ENCODE measurements around the gene GHR.

Gene GHR

DNA sequence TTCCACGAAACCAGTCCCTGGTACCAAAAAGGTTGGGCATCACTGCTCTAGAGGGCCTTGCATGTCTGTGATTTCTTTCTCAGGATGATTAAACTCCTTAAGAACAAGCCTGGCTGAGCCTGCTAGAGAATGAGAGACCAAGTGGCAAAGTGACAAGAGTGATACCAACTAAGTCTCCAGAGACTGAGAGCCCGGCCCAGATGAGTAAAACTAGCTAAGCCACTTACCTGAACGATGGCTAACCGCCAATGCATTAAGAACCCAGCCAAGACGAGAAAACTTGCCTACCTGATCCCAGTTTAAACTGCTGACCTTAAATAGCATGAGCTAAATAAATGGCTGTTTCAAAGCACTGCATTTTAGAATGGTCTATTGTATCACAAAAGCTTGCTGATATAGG lies 327.8 kb downstream of the GHR start:
- H3K9ac ChIP-seq (ENCODE audit: low read depth in 1 of 2, low read length in 2 of 2) = no peak overlapping the region
- H3K27ac ChIP-seq (ENCODE audit: low read depth, low read length) = no peak overlapping the region
- H3K4me1 ChIP-seq (ENCODE audit: control insufficient read depth in 1 of 2, insufficient read depth in 2 of 2, low read length in 2 of 2) = no peaks in the 10 kb centered on the region
- no peak overlapping the region for H3K4me3 ChIP-seq (ENCODE audit: low read depth in 1 of 2, low read length in 2 of 2)
- no peaks in the 10 kb centered on the region for H3K27me3 ChIP-seq (ENCODE audit: control insufficient read depth in 1 of 2, insufficient read depth in 2 of 2, low read length in 2 of 2)
- no peaks in the 10 kb centered on the region for H3K9me3 ChIP-seq (ENCODE audit: control insufficient read depth in 1 of 2, low read length in 2 of 2)
- H3K36me3 ChIP-seq (ENCODE audit: control insufficient read depth in 1 of 2, insufficient read depth in 2 of 2, low read length in 2 of 2) = no peaks in the 10 kb centered on the region

DNA sequence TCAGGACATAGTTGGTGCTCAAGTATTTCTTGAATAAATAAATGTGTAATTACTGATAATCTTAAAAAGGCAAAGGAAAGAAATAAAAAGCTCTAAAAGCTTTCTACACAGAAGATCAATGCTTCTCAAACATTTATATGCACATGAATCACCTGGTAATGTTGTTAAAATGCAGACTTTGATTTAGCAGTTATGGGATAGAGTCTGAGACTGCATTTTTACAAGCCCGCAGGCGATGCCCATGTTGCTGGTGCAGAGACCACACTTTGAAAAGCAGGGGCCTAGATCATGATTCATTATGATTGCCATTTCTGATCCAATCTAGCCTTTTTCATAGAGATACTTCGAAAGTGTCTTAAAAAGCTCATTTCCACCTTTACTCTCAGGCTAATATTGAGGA lies 329.9 kb downstream of the GHR start:
- H3K4me1 ChIP-seq (ENCODE audit: control insufficient read depth in 1 of 2, insufficient read depth in 2 of 2, low read length in 2 of 2) = no peaks in the 10 kb centered on the region
- no peak overlapping the region for H3K27ac ChIP-seq (ENCODE audit: low read depth, low read length)
- H3K36me3 ChIP-seq (ENCODE audit: control insufficient read depth in 1 of 2, insufficient read depth in 2 of 2, low read length in 2 of 2) = no peaks in the 10 kb centered on the region
- H3K4me3 ChIP-seq (ENCODE audit: low read depth in 1 of 2, low read length in 2 of 2) = no peak overlapping the region
- H3K9me3 ChIP-seq (ENCODE audit: control insufficient read depth in 1 of 2, low read length in 2 of 2) = no peaks in the 10 kb centered on the region
- H3K9ac ChIP-seq (ENCODE audit: low read depth in 1 of 2, low read length in 2 of 2) = no peak overlapping the region
- peaks cover 0 to 7% of the 10 kb centered on the region in 2 donors for H3K27me3 ChIP-seq (ENCODE audit: control insufficient read depth in 1 of 2, insufficient read depth in 2 of 2, low read length in 2 of 2)

DNA sequence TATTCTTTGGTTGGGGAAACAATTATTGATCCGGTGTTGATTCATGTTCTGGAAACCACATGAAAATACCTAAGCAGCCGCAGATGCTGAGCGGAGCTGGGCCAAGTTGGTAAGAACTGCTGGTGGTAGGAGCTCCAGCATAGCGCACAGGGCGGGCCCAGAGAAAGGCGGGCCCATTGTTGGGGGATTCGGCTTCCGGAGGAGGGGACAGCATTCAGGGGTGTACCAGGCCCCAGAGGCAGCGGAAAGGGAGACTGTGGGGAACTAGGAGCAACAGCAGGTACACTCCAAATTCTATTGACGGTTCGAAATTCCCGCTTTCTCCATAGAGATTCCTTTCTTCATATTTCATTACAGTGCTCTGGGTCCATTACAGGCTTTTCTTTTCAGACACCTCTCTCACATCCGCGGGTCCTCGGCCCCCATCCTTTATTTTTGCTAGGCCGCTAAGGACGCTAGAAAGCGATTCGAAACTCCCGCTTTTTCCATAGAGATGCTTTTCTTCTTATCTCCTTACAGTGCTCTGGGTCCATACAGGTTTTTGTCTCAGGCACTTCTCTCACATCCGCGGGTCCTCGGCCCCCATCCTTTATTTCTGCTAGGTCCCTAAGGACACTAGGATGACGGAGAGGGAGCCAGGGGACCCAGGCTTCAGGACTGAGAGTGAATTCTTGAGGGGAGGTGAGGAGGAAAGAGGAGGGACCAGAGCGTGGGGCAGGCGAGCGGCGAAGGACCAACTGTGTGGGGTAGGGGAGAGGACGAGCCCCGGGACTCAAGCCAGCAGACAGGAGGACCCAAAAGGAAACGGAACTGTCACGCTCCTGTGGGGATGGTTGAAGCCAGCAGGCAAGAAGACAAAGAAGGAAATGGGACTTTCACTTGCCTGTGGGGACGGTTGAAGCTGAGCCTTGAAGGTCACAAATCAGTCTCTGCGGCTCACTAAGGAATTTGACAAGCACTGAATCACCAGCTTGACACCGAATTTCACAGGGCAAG lies 333.7 kb downstream of the GHR start, which contains the start of gene CCDC152:
CCDC152 (plus strand) TSS at position 213 of the 996 bp plus-strand sequence. CDS start 2,304 bp downstream, outside the sequence.
- H3K36me3 ChIP-seq (ENCODE audit: control insufficient read depth in 1 of 2, insufficient read depth in 2 of 2, low read length in 2 of 2) = no peaks in the 10 kb centered on the region
- H3K4me3 ChIP-seq (ENCODE audit: low read depth in 1 of 2, low read length in 2 of 2) = peak within 1 kb of the TSS; percentile 22 to 31
- H3K27ac ChIP-seq (ENCODE audit: low read depth, low read length) = no peak within 1 kb of the TSS
- no peak within 1 kb of the TSS for H3K9ac ChIP-seq (ENCODE audit: low read depth in 1 of 2, low read length in 2 of 2)
- no peaks in the 10 kb centered on the region for H3K9me3 ChIP-seq (ENCODE audit: control insufficient read depth in 1 of 2, low read length in 2 of 2)
- H3K27me3 ChIP-seq (ENCODE audit: control insufficient read depth in 1 of 2, insufficient read depth in 2 of 2, low read length in 2 of 2) = peaks cover 0 to 7% of the 10 kb centered on the region in 2 donors
- H3K4me1 ChIP-seq (ENCODE audit: control insufficient read depth in 1 of 2, insufficient read depth in 2 of 2, low read length in 2 of 2) = no peaks in the 10 kb centered on the region

DNA sequence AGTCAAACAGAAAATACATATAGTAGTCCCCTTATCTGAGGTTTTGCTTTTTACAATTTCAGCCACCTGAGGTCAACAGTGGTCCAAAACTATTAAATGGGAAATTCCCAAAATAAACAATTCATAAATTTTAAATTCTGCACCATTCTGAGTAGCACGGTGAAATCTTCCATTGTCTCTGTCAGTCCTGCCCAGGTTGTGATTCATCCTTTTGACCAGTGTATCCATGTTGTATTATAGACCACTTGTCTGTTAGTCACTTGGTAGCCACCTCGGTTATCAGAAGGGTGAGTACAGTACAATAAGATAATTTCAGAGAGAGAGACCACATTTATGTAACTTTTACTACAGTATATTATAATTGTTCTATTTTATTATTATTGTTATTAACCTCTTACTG lies 336.2 kb downstream of the GHR start:
- Histone ChIP-seq H3K4me1 (ENCODE audit: control insufficient read depth in 1 of 2, insufficient read depth in 2 of 2, low read length in 2 of 2) (no peaks in the 10 kb centered on the region), H3K9ac (ENCODE audit: low read depth in 1 of 2, low read length in 2 of 2) (no peak overlapping the region), H3K27me3 (ENCODE audit: control insufficient read depth in 1 of 2, insufficient read depth in 2 of 2, low read length in 2 of 2) (peaks cover 0 to 7% of the 10 kb centered on the region in 2 donors), H3K36me3 (ENCODE audit: control insufficient read depth in 1 of 2, insufficient read depth in 2 of 2, low read length in 2 of 2) (no peaks in the 10 kb centered on the region), H3K4me3 (ENCODE audit: low read depth in 1 of 2, low read length in 2 of 2) (no peak overlapping the region), H3K9me3 (ENCODE audit: control insufficient read depth in 1 of 2, low read length in 2 of 2) (no peaks in the 10 kb centered on the region), H3K27ac (ENCODE audit: low read depth, low read length) (no peak overlapping the region)

DNA sequence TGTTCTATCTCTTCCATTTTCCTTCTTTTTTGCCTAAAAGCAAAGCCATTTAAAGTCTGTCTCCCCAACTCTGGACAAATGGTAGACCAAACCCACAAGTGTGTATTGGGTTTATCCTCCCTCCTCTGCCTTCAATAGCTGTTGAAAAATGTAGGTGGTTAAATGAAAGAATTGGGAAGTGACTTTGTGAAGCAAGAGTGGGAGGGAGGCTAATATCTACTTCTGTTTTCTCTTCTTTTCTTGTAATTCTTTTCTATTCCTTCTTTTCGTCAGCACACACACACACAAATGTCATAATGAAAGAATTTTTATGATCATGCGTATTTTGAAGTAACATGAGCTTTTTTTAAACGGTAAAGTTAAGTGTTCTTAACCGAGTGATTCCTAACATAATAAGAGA lies 337.2 kb downstream of the GHR start:
- H3K27ac ChIP-seq (ENCODE audit: low read depth, low read length) = no peak overlapping the region
- no peak overlapping the region for H3K4me3 ChIP-seq (ENCODE audit: low read depth in 1 of 2, low read length in 2 of 2)
- no peaks in the 10 kb centered on the region for H3K4me1 ChIP-seq (ENCODE audit: control insufficient read depth in 1 of 2, insufficient read depth in 2 of 2, low read length in 2 of 2)
- H3K9me3 ChIP-seq (ENCODE audit: control insufficient read depth in 1 of 2, low read length in 2 of 2) = no peaks in the 10 kb centered on the region
- peaks cover 0 to 7% of the 10 kb centered on the region in 2 donors for H3K27me3 ChIP-seq (ENCODE audit: control insufficient read depth in 1 of 2, insufficient read depth in 2 of 2, low read length in 2 of 2)
- H3K36me3 ChIP-seq (ENCODE audit: control insufficient read depth in 1 of 2, insufficient read depth in 2 of 2, low read length in 2 of 2) = no peaks in the 10 kb centered on the region
- H3K9ac ChIP-seq (ENCODE audit: low read depth in 1 of 2, low read length in 2 of 2) = no peak overlapping the region

DNA sequence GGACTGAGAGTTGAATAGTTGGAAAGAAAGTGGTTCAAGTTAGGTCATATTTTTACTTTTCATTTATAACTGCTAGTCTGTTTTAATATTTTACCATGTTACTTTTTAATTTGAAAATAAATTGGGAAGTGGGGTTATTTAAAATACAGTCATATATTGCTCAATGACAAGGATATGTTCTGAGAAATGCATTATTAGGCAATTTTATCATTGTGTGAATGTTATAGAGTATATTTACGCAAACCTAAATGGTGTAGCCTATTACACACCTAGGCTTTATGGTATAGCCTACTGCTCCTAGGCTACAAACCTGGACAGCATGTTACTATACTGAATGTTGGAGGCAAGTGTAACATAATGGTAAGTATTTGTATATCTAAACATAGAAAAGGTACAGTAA lies 338.6 kb downstream of the GHR start:
- Histone ChIP-seq H3K36me3 (ENCODE audit: control insufficient read depth in 1 of 2, insufficient read depth in 2 of 2, low read length in 2 of 2) (no peaks in the 10 kb centered on the region), H3K27me3 (ENCODE audit: control insufficient read depth in 1 of 2, insufficient read depth in 2 of 2, low read length in 2 of 2) (peaks cover 0 to 7% of the 10 kb centered on the region in 2 donors), H3K4me1 (ENCODE audit: control insufficient read depth in 1 of 2, insufficient read depth in 2 of 2, low read length in 2 of 2) (no peaks in the 10 kb centered on the region), H3K9me3 (ENCODE audit: control insufficient read depth in 1 of 2, low read length in 2 of 2) (no peaks in the 10 kb centered on the region), H3K4me3 (ENCODE audit: low read depth in 1 of 2, low read length in 2 of 2) (no peak overlapping the region), H3K9ac (ENCODE audit: low read depth in 1 of 2, low read length in 2 of 2) (no peak overlapping the region), H3K27ac (ENCODE audit: low read depth, low read length) (no peak overlapping the region)

DNA sequence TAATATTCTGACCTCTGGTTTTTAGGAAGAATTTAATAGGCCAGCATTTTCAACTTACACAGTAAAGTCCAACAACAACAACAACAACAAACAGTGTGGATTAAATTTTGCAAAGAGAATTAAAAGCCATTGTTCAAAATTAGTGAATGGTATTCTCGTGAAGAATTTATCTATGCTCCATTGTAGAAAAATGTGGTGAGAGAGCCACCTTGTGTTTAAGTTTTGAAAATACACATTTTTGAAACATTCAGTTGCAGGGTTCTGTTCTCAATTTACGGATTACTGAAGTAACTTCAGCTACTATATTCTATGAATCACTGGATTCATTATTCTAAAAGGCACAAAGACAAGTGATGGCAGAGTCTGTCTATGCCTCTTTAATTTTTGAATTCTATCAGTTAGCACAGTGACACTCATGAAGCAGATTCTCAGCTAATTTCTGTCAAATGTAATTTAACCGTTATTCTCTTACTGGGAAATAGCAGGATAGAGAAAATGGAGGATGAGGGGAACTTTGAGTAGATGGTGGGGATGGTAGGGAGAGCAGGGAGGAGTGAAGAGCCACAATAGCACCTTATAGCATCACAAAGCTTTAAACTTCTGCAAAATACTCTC lies 344.4 kb downstream of the GHR start:
- Histone ChIP-seq H3K36me3 (ENCODE audit: control insufficient read depth in 1 of 2, insufficient read depth in 2 of 2, low read length in 2 of 2) (no peaks in the 10 kb centered on the region), H3K27me3 (ENCODE audit: control insufficient read depth in 1 of 2, insufficient read depth in 2 of 2, low read length in 2 of 2) (no peaks in the 10 kb centered on the region), H3K9ac (ENCODE audit: low read depth in 1 of 2, low read length in 2 of 2) (no peak overlapping the region), H3K4me3 (ENCODE audit: low read depth in 1 of 2, low read length in 2 of 2) (no peak overlapping the region), H3K27ac (ENCODE audit: low read depth, low read length) (no peak overlapping the region), H3K9me3 (ENCODE audit: control insufficient read depth in 1 of 2, low read length in 2 of 2) (no peaks in the 10 kb centered on the region), H3K4me1 (ENCODE audit: control insufficient read depth in 1 of 2, insufficient read depth in 2 of 2, low read length in 2 of 2) (no peaks in the 10 kb centered on the region)

DNA sequence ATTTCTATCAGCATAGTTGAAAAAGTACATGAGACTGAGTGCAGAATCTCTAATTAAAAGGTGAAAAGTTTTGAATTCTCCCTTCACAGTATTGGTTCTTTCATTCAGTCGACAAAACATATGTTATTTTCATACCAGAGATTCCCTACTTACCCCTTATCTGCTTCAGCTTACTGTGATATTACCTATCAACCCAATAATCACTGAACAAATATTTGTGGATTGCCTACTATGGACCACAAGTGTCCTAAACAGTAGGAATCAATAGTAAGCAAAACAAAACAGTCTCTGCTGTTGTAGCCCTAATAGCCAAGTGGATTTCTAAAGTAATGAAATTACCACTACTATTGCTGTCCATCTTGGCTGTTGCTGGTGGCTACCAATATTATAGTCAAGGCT lies 344.9 kb downstream of the GHR start:
- Histone ChIP-seq H3K36me3 (ENCODE audit: control insufficient read depth in 1 of 2, insufficient read depth in 2 of 2, low read length in 2 of 2) (no peaks in the 10 kb centered on the region), H3K4me3 (ENCODE audit: low read depth in 1 of 2, low read length in 2 of 2) (no peak overlapping the region), H3K9ac (ENCODE audit: low read depth in 1 of 2, low read length in 2 of 2) (no peak overlapping the region), H3K9me3 (ENCODE audit: control insufficient read depth in 1 of 2, low read length in 2 of 2) (no peaks in the 10 kb centered on the region), H3K4me1 (ENCODE audit: control insufficient read depth in 1 of 2, insufficient read depth in 2 of 2, low read length in 2 of 2) (no peaks in the 10 kb centered on the region), H3K27me3 (ENCODE audit: control insufficient read depth in 1 of 2, insufficient read depth in 2 of 2, low read length in 2 of 2) (no peaks in the 10 kb centered on the region), H3K27ac (ENCODE audit: low read depth, low read length) (no peak overlapping the region)

DNA sequence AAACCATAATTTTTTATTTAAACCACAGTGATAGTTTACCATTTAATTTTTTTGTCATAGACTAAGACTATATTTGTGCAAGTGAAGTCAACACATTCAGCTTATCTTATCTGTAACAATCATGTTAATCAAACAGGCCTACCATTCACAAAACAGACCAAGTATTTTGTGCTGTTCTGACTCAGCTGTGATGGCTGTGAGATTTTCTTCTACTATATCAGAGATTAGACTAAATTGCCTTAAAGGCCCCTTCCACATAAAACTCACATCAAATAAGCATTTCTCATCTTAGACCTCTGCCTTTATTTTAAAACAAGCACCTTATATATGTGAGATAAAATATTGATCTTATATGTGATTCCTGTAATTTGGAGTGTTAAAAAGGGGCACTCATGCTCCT lies 346.8 kb downstream of the GHR start:
- H3K9me3 ChIP-seq (ENCODE audit: control insufficient read depth in 1 of 2, low read length in 2 of 2) = no peaks in the 10 kb centered on the region
- H3K9ac ChIP-seq (ENCODE audit: low read depth in 1 of 2, low read length in 2 of 2) = no peak overlapping the region
- no peak overlapping the region for H3K27ac ChIP-seq (ENCODE audit: low read depth, low read length)
- H3K27me3 ChIP-seq (ENCODE audit: control insufficient read depth in 1 of 2, insufficient read depth in 2 of 2, low read length in 2 of 2) = peaks cover 0 to 4% of the 10 kb centered on the region in 2 donors
- H3K4me1 ChIP-seq (ENCODE audit: control insufficient read depth in 1 of 2, insufficient read depth in 2 of 2, low read length in 2 of 2) = no peaks in the 10 kb centered on the region
- no peak overlapping the region for H3K4me3 ChIP-seq (ENCODE audit: low read depth in 1 of 2, low read length in 2 of 2)
- no peaks in the 10 kb centered on the region for H3K36me3 ChIP-seq (ENCODE audit: control insufficient read depth in 1 of 2, insufficient read depth in 2 of 2, low read length in 2 of 2)
